NCI-H1694 treated with DMSO at 0.1 percent for 48 hours (cell line): ENCODE data around the gene GIPC2.
"Not testable (repeated sequence)": the region's sequence is repeated elsewhere in the genome, so short reads cannot be mapped to it uniquely, and the experiment has no call there.

ENCODE experiments used
- DNase-seq: peaks from one replicate; lab custom pipeline; 2025; lab: John Stamatoyannopoulos, UW

The GIPC2 gene

GRCh38 chr1:78095593-78095992 is 49.8 kb downstream of the GIPC2 start:
- DNase-seq, result no peak

- no peak for DNase-seq
Observed at GRCh38 chr1:78096017-78096416, 50.3 kb downstream of the GIPC2 start.

- no peak for DNase-seq
Observed at GRCh38 chr1:78096976-78097375, 51.2 kb downstream of the GIPC2 start.

- DNase-seq, result no peak
Observed at GRCh38 chr1:78101051-78101450, 55.3 kb downstream of the GIPC2 start.

GRCh38 chr1:78101514-78101913 is 55.7 kb downstream of the GIPC2 start:
- no peak for DNase-seq

- DNase-seq, result no peak
Observed at GRCh38 chr1:78102082-78102481, 56.3 kb downstream of the GIPC2 start.

- no peak for DNase-seq
Observed at GRCh38 chr1:78102916-78103315, 57.1 kb downstream of the GIPC2 start.

GRCh38 chr1:78104322-78104721 is 58.6 kb downstream of the GIPC2 start:
- DNase-seq, result no peak

- DNase-seq, result not testable (repeated sequence)
Observed at GRCh38 chr1:78109659-78110058, 63.9 kb downstream of the GIPC2 start.

- no peak for DNase-seq
Observed at GRCh38 chr1:78113156-78113916, 67.6 kb downstream of the GIPC2 start.

- peak; percentile 79 for DNase-seq
Observed at GRCh38 chr1:78114034-78114956, 68.5 kb downstream of the GIPC2 start.

GRCh38 chr1:78120485-78120884 is 74.7 kb downstream of the GIPC2 start:
- not testable (repeated sequence) for DNase-seq

GRCh38 chr1:78121710-78122109 is 75.9 kb downstream of the GIPC2 start:
- no peak for DNase-seq

GRCh38 chr1:78122389-78122788 is 76.6 kb downstream of the GIPC2 start:
- DNase-seq, result no peak

GRCh38 chr1:78126506-78126905 is 80.7 kb downstream of the GIPC2 start:
- DNase-seq, result no peak

- DNase-seq, result no peak
Observed at GRCh38 chr1:78132174-78132947, 86.6 kb downstream of the GIPC2 start.

GRCh38 chr1:78132948-78133322 is 87.2 kb downstream of the GIPC2 start:
- DNase-seq, result no peak

GRCh38 chr1:78136680-78137079 is 90.9 kb downstream of the GIPC2 start:
- DNase-seq, result no peak

- no peak for DNase-seq
Observed at GRCh38 chr1:78141531-78142231, 95.9 kb downstream of the GIPC2 start.

- no peak for DNase-seq
Observed at GRCh38 chr1:78142736-78143135, 97.0 kb downstream of the GIPC2 start.

- DNase-seq, result no peak
Observed at GRCh38 chr1:78143152-78143551, 97.4 kb downstream of the GIPC2 start.

- no peak for DNase-seq
Observed at GRCh38 chr1:78143673-78144072, 97.9 kb downstream of the GIPC2 start.
